GM19193 (cell line): Measurements from ENCODE around the gene CNNM1.

Experiments used
- POLR2A ChIP-seq: IDR thresholded peaks from 4 replicates; pipeline ENCODE4 v1.6.1; 2011; ENCODE audit not compliant: insufficient read depth, insufficient read length; ENCODE audit errors: extremely low read depth

CNNM1 gene

GRCh38 chr10:99433378-99434020 lies 104.3 kb downstream of the CNNM1 start:
- TF ChIP-seq POLR2A = no peak

GRCh38 chr10:99435986-99436638 lies 107.0 kb downstream of the CNNM1 start:
- TF ChIP-seq POLR2A = no peak

GRCh38 chr10:99438890-99439289 lies 109.7 kb downstream of the CNNM1 start:
- TF ChIP-seq POLR2A = no peak

- TF ChIP-seq POLR2A = no peak
Measured at GRCh38 chr10:99442394-99442793, 113.2 kb downstream of the CNNM1 start.

GRCh38 chr10:99443500-99443899 lies 114.3 kb downstream of the CNNM1 start:
- no peak for TF ChIP-seq POLR2A
